GM12892 (cell line): Measurements from ENCODE around the gene AANAT.
"Not testable (repeated sequence)": the region's sequence is repeated elsewhere in the genome, so short reads cannot be mapped to it uniquely, and the experiment has no call there.

Source experiments
- DNase-seq: peaks from one replicate; pipeline ENCODE4 v3.0.0; 2011; ENCODE audit not compliant: insufficient read length
- FAIRE-seq: peaks from 2 replicates; lab custom pipeline; 2011; peaks lifted over from hg19 to GRCh38; lab: Jason Lieb, UNC
- POLR2A ChIP-seq: IDR thresholded peaks from 2 replicates; pipeline ENCODE4 v1.6.1; 2011; ENCODE audit warnings: low read depth, low read length, control low read depth
- POLR2AphosphoS5 ChIP-seq: IDR thresholded peaks from 2 replicates; pipeline ENCODE4 v1.6.1; 2011; ENCODE audit warnings: low read depth, low read length, control low read depth
- TAF1 ChIP-seq: IDR thresholded peaks from 2 replicates; pipeline ENCODE4 v1.6.1; 2011; ENCODE audit warnings: low read depth, mild to moderate bottlenecking, control low read depth, low read length, borderline replicate concordance

The AANAT gene

GRCh38 chr17:76498876-76499251 is 31.5 kb downstream of the AANAT start:
- no peak for DNase-seq
- FAIRE-seq, result peak; percentile 27
- no peak for TF ChIP-seq POLR2A
- TF ChIP-seq POLR2AphosphoS5, result no peak
- no peak for TF ChIP-seq TAF1

DNA sequence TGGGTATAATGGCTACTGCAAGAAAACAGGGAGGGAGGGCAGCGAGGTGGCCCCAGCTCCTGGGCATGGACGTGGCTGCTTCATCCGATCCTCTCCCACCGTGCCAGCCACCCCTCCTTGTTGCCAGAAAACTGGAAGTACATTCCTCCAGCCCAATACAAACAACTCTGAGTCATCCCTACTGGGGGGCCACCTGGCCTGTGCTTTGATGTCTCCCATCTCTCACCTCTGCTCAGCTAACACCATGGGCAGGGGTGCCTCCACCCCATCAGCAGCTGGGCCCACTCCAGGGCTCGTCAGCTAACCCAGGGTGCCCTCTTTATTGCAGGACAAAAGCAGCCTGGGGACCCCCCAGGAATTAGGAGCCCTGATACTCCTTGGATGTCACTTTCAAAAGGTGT is 31.9 kb downstream of the AANAT start:
- DNase-seq (no peak), FAIRE-seq (no peak)
- TF ChIP-seq TAF1 (no peak), POLR2AphosphoS5 (no peak), POLR2A (no peak; the same call in 1 of the 2 replicates)

GRCh38 chr17:76500074-76500746 is 32.8 kb downstream of the AANAT start:
- peak; percentile 62 for FAIRE-seq
- DNase-seq, result no peak
- TF ChIP-seq TAF1, result no peak
- no peak for TF ChIP-seq POLR2AphosphoS5
- no peak for TF ChIP-seq POLR2A

DNA sequence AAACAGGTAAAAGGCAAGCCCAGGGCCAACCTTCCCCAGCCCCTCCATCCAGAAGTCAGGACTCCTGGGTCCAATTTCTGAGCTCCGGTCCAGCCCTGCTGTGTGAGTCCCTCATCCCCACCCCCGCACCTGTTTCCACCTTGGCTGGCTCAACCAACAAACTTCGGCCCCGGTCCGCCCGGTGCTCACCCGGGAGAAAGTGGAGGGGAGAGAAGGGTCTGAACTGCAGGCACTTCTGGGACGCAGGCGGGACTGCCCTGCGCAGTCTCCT is 33.3 kb downstream of the AANAT start:
- DNase-seq, result no peak
- TF ChIP-seq POLR2AphosphoS5, result no peak
- TF ChIP-seq TAF1, result no peak
- TF ChIP-seq POLR2A, result no peak
- FAIRE-seq, result no peak

GRCh38 chr17:76501018-76501826 is 33.8 kb downstream of the AANAT start, which contains the start of gene RHBDF2:
TSS of gene RHBDF2 (minus strand) at chr17:76501423. CDS start at chr17:76481524, 19,899 bp downstream.
- FAIRE-seq, result peak; percentile 57
- TF ChIP-seq POLR2A (peak; percentile 78), POLR2AphosphoS5 (no peak)
- DNase-seq, result peak; percentile 97

- FAIRE-seq (no peak), DNase-seq (no peak)
- TF ChIP-seq TAF1, result no peak
- TF ChIP-seq POLR2AphosphoS5, result no peak
- TF ChIP-seq POLR2A, result no peak
Measured at GRCh38 chr17:76501827-76502307, 34.5 kb downstream of the AANAT start.

DNA sequence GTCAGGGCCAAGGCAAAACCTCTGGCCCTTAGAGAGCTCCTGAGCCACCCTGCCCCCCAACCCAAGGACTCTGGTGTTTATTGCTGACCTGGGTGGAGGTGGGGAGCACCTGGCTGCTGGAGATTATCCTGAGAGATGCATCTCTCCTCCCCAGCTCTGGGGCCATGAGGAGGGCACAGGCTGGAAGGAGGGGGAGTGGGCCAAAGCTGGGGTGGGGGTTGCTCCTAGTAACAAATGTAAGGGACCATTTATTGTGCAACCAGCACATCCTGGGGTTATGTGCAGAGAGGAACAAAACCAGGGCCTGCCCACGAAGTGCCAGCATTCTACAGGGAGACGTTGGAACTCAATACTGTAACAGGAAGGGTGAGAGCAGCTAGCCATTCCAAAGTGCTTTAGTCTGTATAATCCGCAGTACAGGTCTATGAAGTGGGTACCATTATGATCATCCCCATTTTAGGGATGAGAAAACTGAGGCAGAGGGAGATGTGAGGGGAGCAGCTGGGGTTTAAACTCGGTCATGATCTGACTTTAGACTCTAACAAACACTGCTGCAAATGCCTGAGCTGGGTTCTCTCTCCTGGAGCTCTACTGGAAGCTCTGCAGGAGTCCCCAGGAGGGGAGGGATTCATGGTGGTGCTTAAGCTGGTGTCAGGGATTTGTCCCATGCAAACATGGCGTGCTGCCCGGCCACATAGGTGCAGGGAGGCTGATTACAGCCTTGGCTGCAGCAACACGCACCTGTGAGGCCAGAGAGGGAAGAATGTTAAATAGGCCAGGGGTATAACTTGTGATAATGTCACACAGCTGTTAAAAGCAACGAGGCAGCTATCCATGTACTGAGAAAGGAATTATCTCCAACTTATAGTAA is 35.2 kb downstream of the AANAT start:
- no peak for FAIRE-seq
- TF ChIP-seq TAF1, result no peak
- TF ChIP-seq POLR2AphosphoS5, result no peak
- no peak for DNase-seq

DNA sequence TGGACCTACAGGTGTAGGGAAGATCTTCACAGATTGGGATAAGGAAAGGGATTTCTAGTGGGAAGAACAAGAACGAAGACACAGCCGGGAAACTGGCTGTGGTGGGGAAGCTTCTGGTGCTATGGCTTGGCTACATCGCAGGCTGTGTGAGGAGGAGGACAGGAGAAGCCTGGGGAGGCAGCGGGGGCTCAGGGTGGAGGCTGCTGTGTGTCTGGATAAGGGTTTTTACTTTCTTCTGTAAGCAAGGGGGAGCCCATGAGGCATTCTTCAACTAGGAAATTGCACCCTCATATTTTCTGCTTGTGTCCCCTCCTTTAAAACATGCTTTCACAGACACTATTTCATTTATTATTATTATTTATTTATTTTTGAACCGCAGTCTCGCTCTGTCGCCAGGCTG is 36.7 kb downstream of the AANAT start:
- no peak for DNase-seq
- TF ChIP-seq POLR2AphosphoS5 (no peak), POLR2A (no peak), TAF1 (no peak)
- FAIRE-seq, result no peak

DNA sequence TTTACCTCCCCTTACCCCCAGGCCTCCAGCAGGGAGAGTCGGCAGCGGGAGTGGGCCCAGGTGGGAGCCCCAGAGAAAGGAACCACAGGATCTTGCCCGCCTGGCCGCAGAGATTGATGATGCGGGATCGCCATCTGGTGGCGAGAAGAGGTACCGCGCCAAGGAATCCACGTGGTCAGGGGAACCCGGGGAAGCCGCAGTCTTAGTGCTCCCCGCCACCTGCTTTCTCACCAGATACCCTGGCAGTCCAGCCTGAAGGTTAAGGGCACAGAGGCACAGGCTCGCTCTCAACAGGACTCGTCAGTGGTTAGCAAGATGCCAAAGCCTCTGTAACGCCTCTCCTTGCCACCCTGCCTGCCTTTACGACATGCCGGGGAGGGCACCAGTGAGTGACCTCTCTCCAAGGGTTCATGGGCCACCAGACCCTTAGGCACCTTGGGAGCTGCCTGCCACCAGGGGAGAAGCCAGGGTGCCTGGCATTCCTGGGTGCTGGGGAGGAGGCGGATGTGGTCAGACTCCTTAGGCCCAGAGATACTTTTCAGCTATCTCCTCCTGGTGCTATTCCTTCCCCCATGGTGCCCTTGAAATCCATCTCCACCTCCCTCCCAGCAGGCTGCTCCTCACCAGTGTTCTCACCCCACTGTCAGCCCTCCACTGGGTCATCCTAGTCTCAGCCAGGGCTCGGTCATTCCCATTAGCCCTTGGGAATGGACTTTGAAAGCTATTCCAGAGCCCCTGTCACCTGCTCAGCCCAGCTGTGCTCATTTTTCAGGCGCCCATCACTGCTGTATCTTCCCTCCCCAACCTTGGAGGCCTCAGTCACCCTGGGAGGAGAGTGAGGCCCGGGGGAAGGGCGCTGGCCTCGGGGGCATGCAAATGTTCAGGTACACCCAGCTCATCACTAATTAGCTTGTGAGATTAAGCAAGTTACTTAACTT is 39.3 kb downstream of the AANAT start:
- FAIRE-seq, result peak; percentile 83
- no peak for DNase-seq
- TF ChIP-seq TAF1 (no peak), POLR2AphosphoS5 (no peak), POLR2A (no peak)

DNA sequence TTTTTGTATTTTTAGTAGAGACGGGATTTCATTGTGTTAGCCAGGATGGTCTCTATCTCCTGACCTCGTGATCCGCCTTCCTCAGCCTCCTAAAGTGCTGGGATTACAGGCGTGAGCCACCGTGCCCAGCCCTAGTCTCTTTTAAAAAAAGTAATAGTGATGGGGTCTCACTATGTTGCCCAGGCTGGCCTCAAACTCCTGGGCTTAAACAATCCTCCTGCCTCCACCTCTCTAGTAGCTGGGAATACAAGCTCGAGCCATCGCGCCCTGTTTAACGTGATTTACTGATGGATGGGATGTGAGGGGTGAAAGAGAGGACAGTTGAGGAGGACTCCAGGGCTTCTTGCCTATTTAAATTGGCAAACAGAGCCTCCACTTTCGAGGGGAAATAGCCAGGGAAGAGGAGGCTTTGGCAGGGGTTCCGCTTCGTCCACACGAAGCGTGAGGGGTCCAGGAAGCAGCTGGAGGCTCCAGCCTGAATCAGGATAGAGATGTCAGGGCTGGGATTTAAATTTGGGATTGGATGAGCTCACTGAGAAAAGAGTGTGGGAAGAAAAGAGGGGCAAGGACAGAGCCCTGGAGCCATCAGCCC is 41.2 kb downstream of the AANAT start:
- FAIRE-seq, DNase-seq: not testable (repeated sequence)
